Tibial nerve (tissue), 4 donors: ENCODE measurements around the gene SH3BP4. TPM values are rescaled to one million over a fixed set of nuclear protein-coding genes. Genes with fewer than 3 reads are reported as not detected.

ENCODE experiments used
- DNase-seq, 2 donors: peaks; one replicate each; pipeline ENCODE4 v3.0.0-alpha.2; 2019; ENCODE audit warnings: low spot score in 2 of 2
- H3K27ac ChIP-seq, 4 donors: fragments of 200-600 bp; sonication (generic) in 3 of 4; one replicate each; pipeline ENCODE4 v1.5.1; 2017 to 2019; ENCODE audit warnings: mild to moderate bottlenecking in 1 of 4
- H3K27me3 ChIP-seq, 2 donors: fragments of 200-600 bp; sonication (generic) in 1 of 2; one replicate each; pipeline versions ENCODE4 v1.5.1 to v1.6.0; 2017 to 2019
- H3K36me3 ChIP-seq, 3 donors: fragments of 200-600 bp; sonication (generic); one replicate each; pipeline ENCODE4 v1.5.1; 2018 to 2019
- H3K4me1 ChIP-seq, 4 donors: fragments of 200-600 bp; sonication (generic) in 3 of 4; one replicate each; pipeline ENCODE4 v1.5.1; 2017 to 2019
- H3K4me3 ChIP-seq, 4 donors: fragments of 200-600 bp; sonication (generic) in 3 of 4; one replicate each; pipeline ENCODE4 v1.5.1; 2017 to 2019; ENCODE audit warnings: mild to moderate bottlenecking in 1 of 4, moderate library complexity in 1 of 4
- H3K9me3 ChIP-seq, 4 donors: fragments of 200-600 bp; sonication (generic) in 3 of 4; one replicate each; pipeline ENCODE4 v1.5.1; 2017 to 2019
- CTCF ChIP-seq, 5 experiments: fragments of 200-600 bp in 3 of 5; fragments of 450-650 bp in 2 of 5; sonication (generic) in 3 of 5; IDR thresholded peaks; one replicate each; pipeline ENCODE4 v1.5.1; 2016 to 2019; ENCODE audit warnings: antibody characterized with exemption in 5 of 5, mild to moderate bottlenecking in 3 of 5, moderate library complexity in 2 of 5
- EP300 ChIP-seq, 2 donors: sonication (generic); formaldehyde crosslinking; IDR thresholded peaks; one replicate each; pipeline ENCODE4 v1.6.1; 2017; ENCODE audit warnings: antibody characterized with exemption in 2 of 2, mild to moderate bottlenecking in 1 of 2
- POLR2A ChIP-seq, 2 donors: fragments of 450-650 bp; IDR thresholded peaks; one replicate each; pipeline ENCODE4 v1.6.1; 2017; ENCODE audit warnings: antibody characterized with exemption in 2 of 2, mild to moderate bottlenecking in 2 of 2, moderate library complexity in 2 of 2
- WGBS, 2 donors: methylation state at CpG; one replicate each; pipeline ENCODE4 v1.1.5; 2018; 5-methylcytosine and 5-hydroxymethylcytosine counted together
- total RNA-seq, 4 donors: library from RNA; depleted of rRNA; stranded (reverse); fragments of >200 nt; gene quantifications; one replicate each; pipeline ENCODE4 v1.1.0, GENCODE V29; 2016

Gene SH3BP4
- 10 to 100 TPM; 19.2 to 31.8 (median 24.3) TPM for total RNA-seq

GRCh38 chr2:234951664-234952269, at the start of gene SH3BP4:
SH3BP4 (plus strand) TSS chr2:234952017; CDS start chr2:235035003, 82,986 bp downstream.
- WGBS, 2 donors = 0 to 3% methylated on average over 11 to 18 of the region's 88 CpGs
- H3K4me3 ChIP-seq = peak within 1 kb of the TSS; percentile 54 to 92 (median 76)
- TF ChIP-seq CTCF (IDR thresholded peaks at IDR 0.05) (no peak), POLR2A (IDR thresholded peaks at IDR 0.05) (peak in 1 of 2 donors; percentile 36), EP300 (IDR thresholded peaks at IDR 0.05) (no peak)
- H3K27ac ChIP-seq = peak within 1 kb of the TSS; percentile 72 to 88 (median 84)
- peak; percentile 69 to 70 for DNase-seq
- H3K27me3 ChIP-seq = peaks cover 0 to 21% of the 10 kb centered on the region in 2 donors
- no peaks in the 10 kb centered on the region for H3K36me3 ChIP-seq
- H3K4me1 ChIP-seq = peaks cover 0 to 44% (median 6%) of the 10 kb centered on the region in 4 donors
- H3K9me3 ChIP-seq = no peaks in the 10 kb centered on the region

- Histone ChIP-seq H3K27ac (no peak overlapping the region), H3K27me3 (no peaks in the 10 kb centered on the region), H3K4me3 (no peak overlapping the region), H3K36me3 (no peaks in the 10 kb centered on the region), H3K9me3 (no peaks in the 10 kb centered on the region), H3K4me1 (no peaks in the 10 kb centered on the region)
- DNase-seq = no peak
- TF ChIP-seq CTCF (IDR thresholded peaks at IDR 0.05) = no peak
- no peak for TF ChIP-seq EP300 (IDR thresholded peaks at IDR 0.05)
- TF ChIP-seq POLR2A (IDR thresholded peaks at IDR 0.05) = no peak
- 65 to 79% methylated on average over 2 of the region's 2 CpGs for WGBS, 2 donors
Measured at GRCh38 chr2:234904785-234905184, 47.0 kb upstream of the SH3BP4 start.

- Histone ChIP-seq H3K36me3 (no peaks in the 10 kb centered on the region), H3K27ac (no peak overlapping the region), H3K27me3 (no peaks in the 10 kb centered on the region), H3K9me3 (no peaks in the 10 kb centered on the region), H3K4me1 (no peaks in the 10 kb centered on the region), H3K4me3 (no peak overlapping the region)
- no peak for DNase-seq
- WGBS, 2 donors = 75 to 79% methylated on average over 12 of the region's 12 CpGs
- TF ChIP-seq EP300 (IDR thresholded peaks at IDR 0.05) (no peak), CTCF (IDR thresholded peaks at IDR 0.05) (no peak), POLR2A (IDR thresholded peaks at IDR 0.05) (no peak)
Measured at GRCh38 chr2:234905547-234906265, 46.1 kb upstream of the SH3BP4 start.

GRCh38 chr2:234910186-234910679, 41.6 kb upstream of the SH3BP4 start:
- 66 to 77% methylated on average over 3 of the region's 3 CpGs for WGBS, 2 donors
- no peaks in the 10 kb centered on the region for H3K9me3 ChIP-seq
- no peak for TF ChIP-seq EP300 (IDR thresholded peaks at IDR 0.05)
- no peak for TF ChIP-seq CTCF (IDR thresholded peaks at IDR 0.05)
- TF ChIP-seq POLR2A (IDR thresholded peaks at IDR 0.05) = no peak
- no peak overlapping the region for H3K27ac ChIP-seq
- no peak for DNase-seq
- H3K27me3 ChIP-seq = no peaks in the 10 kb centered on the region
- H3K4me3 ChIP-seq = no peak overlapping the region
- no peaks in the 10 kb centered on the region for H3K36me3 ChIP-seq
- peaks cover 0 to 11% (median 0%) of the 10 kb centered on the region in 4 donors for H3K4me1 ChIP-seq

- no peak for TF ChIP-seq POLR2A (IDR thresholded peaks at IDR 0.05)
- DNase-seq = no peak
- H3K4me3 ChIP-seq = no peak overlapping the region
- H3K27ac ChIP-seq = no peak overlapping the region
- 56 to 84% methylated on average over 2 of the region's 2 CpGs for WGBS, 2 donors
- no peaks in the 10 kb centered on the region for H3K36me3 ChIP-seq
- H3K27me3 ChIP-seq = no peaks in the 10 kb centered on the region
- no peaks in the 10 kb centered on the region for H3K9me3 ChIP-seq
- H3K4me1 ChIP-seq = peaks cover 0 to 11% (median 0%) of the 10 kb centered on the region in 4 donors
Measured at GRCh38 chr2:234911271-234911670, 40.5 kb upstream of the SH3BP4 start.
